ENCODE results near the gene PRIMA1.

Gene PRIMA1

GRCh38 chr14:93688820-93689219 is 99.5 kb downstream of the PRIMA1 start:
- H3K27ac ChIP-seq (ENCODE audit: low read depth, low read length): peak overlapping the region; percentile 94
- H3K4me3 ChIP-seq (ENCODE audit: low read length): peak overlapping the region; percentile 26
- H3K4me1 ChIP-seq (ENCODE audit: insufficient read depth, low read length): peaks cover 62% of the 10 kb centered on the region
- no peaks in the 10 kb centered on the region for H3K27me3 ChIP-seq (ENCODE audit: insufficient read depth, low read length)
- H3K9me3 ChIP-seq (ENCODE audit: insufficient read depth, low read depth, low read length): no peaks in the 10 kb centered on the region
- H3K9ac ChIP-seq (ENCODE audit: low read depth, low read length): peak overlapping the region; percentile 67
- no peaks in the 10 kb centered on the region for H3K36me3 ChIP-seq (ENCODE audit: insufficient read depth, low read length)
- 61% methylated on average over 4 of the region's 4 CpGs for WGBS

GRCh38 chr14:93688239-93688666 is 100.0 kb downstream of the PRIMA1 start:
- H3K36me3 ChIP-seq (ENCODE audit: insufficient read depth, low read length): no peaks in the 10 kb centered on the region
- no peaks in the 10 kb centered on the region for H3K27me3 ChIP-seq (ENCODE audit: insufficient read depth, low read length)
- peak overlapping the region; percentile 67 for H3K9ac ChIP-seq (ENCODE audit: low read depth, low read length)
- peaks cover 56% of the 10 kb centered on the region for H3K4me1 ChIP-seq (ENCODE audit: insufficient read depth, low read length)
- H3K4me3 ChIP-seq (ENCODE audit: low read length): peak overlapping the region; percentile 26
- H3K27ac ChIP-seq (ENCODE audit: low read depth, low read length): peak overlapping the region; percentile 94
- WGBS: 1% methylated on average over 5 of the region's 5 CpGs
- no peaks in the 10 kb centered on the region for H3K9me3 ChIP-seq (ENCODE audit: insufficient read depth, low read depth, low read length)

GRCh38 chr14:93686268-93686667 is 102.0 kb downstream of the PRIMA1 start:
- peaks cover 37% of the 10 kb centered on the region for H3K4me1 ChIP-seq (ENCODE audit: insufficient read depth, low read length)
- H3K9ac ChIP-seq (ENCODE audit: low read depth, low read length): no peak overlapping the region
- no peaks in the 10 kb centered on the region for H3K36me3 ChIP-seq (ENCODE audit: insufficient read depth, low read length)
- no peaks in the 10 kb centered on the region for H3K27me3 ChIP-seq (ENCODE audit: insufficient read depth, low read length)
- H3K4me3 ChIP-seq (ENCODE audit: low read length): no peak overlapping the region
- H3K27ac ChIP-seq (ENCODE audit: low read depth, low read length): no peak overlapping the region
- WGBS: 85% methylated on average over 5 of the region's 5 CpGs
- H3K9me3 ChIP-seq (ENCODE audit: insufficient read depth, low read depth, low read length): no peaks in the 10 kb centered on the region

- Histone ChIP-seq H3K27me3 (ENCODE audit: insufficient read depth, low read length) (no peaks in the 10 kb centered on the region), H3K9ac (ENCODE audit: low read depth, low read length) (no peak overlapping the region), H3K4me1 (ENCODE audit: insufficient read depth, low read length) (peaks cover 36% of the 10 kb centered on the region), H3K36me3 (ENCODE audit: insufficient read depth, low read length) (no peaks in the 10 kb centered on the region), H3K27ac (ENCODE audit: low read depth, low read length) (no peak overlapping the region), H3K4me3 (ENCODE audit: low read length) (no peak overlapping the region), H3K9me3 (ENCODE audit: insufficient read depth, low read depth, low read length) (no peaks in the 10 kb centered on the region)
- 92% methylated on average over 13 of the region's 13 CpGs for WGBS
These were observed 103.0 kb downstream of the PRIMA1 start for GRCh38 chr14:93685121-93685895.

- WGBS: 83% methylated on average over 3 of the region's 5 CpGs
- H3K27me3 ChIP-seq (ENCODE audit: insufficient read depth, low read length): no peaks in the 10 kb centered on the region
- H3K27ac ChIP-seq (ENCODE audit: low read depth, low read length): no peak overlapping the region
- no peak overlapping the region for H3K4me3 ChIP-seq (ENCODE audit: low read length)
- H3K4me1 ChIP-seq (ENCODE audit: insufficient read depth, low read length): peaks cover 27% of the 10 kb centered on the region
- no peak overlapping the region for H3K9ac ChIP-seq (ENCODE audit: low read depth, low read length)
- no peaks in the 10 kb centered on the region for H3K36me3 ChIP-seq (ENCODE audit: insufficient read depth, low read length)
- no peaks in the 10 kb centered on the region for H3K9me3 ChIP-seq (ENCODE audit: insufficient read depth, low read depth, low read length)
These were observed 105.1 kb downstream of the PRIMA1 start for GRCh38 chr14:93683226-93683625.

GRCh38 chr14:93682459-93682858 is 105.8 kb downstream of the PRIMA1 start:
- Histone ChIP-seq H3K9me3 (ENCODE audit: insufficient read depth, low read depth, low read length) (no peaks in the 10 kb centered on the region), H3K27me3 (ENCODE audit: insufficient read depth, low read length) (no peaks in the 10 kb centered on the region), H3K9ac (ENCODE audit: low read depth, low read length) (no peak overlapping the region), H3K4me1 (ENCODE audit: insufficient read depth, low read length) (peaks cover 20% of the 10 kb centered on the region), H3K4me3 (ENCODE audit: low read length) (no peak overlapping the region), H3K27ac (ENCODE audit: low read depth, low read length) (no peak overlapping the region), H3K36me3 (ENCODE audit: insufficient read depth, low read length) (no peaks in the 10 kb centered on the region)
- no CpG with 5 or more reads among the region's 2 CpGs for WGBS

- H3K9me3 ChIP-seq (ENCODE audit: insufficient read depth, low read depth, low read length): no peaks in the 10 kb centered on the region
- H3K9ac ChIP-seq (ENCODE audit: low read depth, low read length): no peak overlapping the region
- H3K4me1 ChIP-seq (ENCODE audit: insufficient read depth, low read length): no peaks in the 10 kb centered on the region
- no peak overlapping the region for H3K27ac ChIP-seq (ENCODE audit: low read depth, low read length)
- no peaks in the 10 kb centered on the region for H3K36me3 ChIP-seq (ENCODE audit: insufficient read depth, low read length)
- no peak overlapping the region for H3K4me3 ChIP-seq (ENCODE audit: low read length)
- 85% methylated on average over 2 of the region's 2 CpGs for WGBS
- no peaks in the 10 kb centered on the region for H3K27me3 ChIP-seq (ENCODE audit: insufficient read depth, low read length)
These were observed 111.8 kb downstream of the PRIMA1 start for GRCh38 chr14:93676416-93676958.

GRCh38 chr14:93675651-93676050 is 112.6 kb downstream of the PRIMA1 start:
- no peak overlapping the region for H3K4me3 ChIP-seq (ENCODE audit: low read length)
- H3K27me3 ChIP-seq (ENCODE audit: insufficient read depth, low read length): no peaks in the 10 kb centered on the region
- no peaks in the 10 kb centered on the region for H3K36me3 ChIP-seq (ENCODE audit: insufficient read depth, low read length)
- no peak overlapping the region for H3K9ac ChIP-seq (ENCODE audit: low read depth, low read length)
- H3K9me3 ChIP-seq (ENCODE audit: insufficient read depth, low read depth, low read length): no peaks in the 10 kb centered on the region
- no peaks in the 10 kb centered on the region for H3K4me1 ChIP-seq (ENCODE audit: insufficient read depth, low read length)
- H3K27ac ChIP-seq (ENCODE audit: low read depth, low read length): no peak overlapping the region

GRCh38 chr14:93674343-93674742 is 113.9 kb downstream of the PRIMA1 start:
- Histone ChIP-seq H3K4me3 (ENCODE audit: low read length) (no peak overlapping the region), H3K9ac (ENCODE audit: low read depth, low read length) (no peak overlapping the region), H3K36me3 (ENCODE audit: insufficient read depth, low read length) (no peaks in the 10 kb centered on the region), H3K27ac (ENCODE audit: low read depth, low read length) (no peak overlapping the region), H3K9me3 (ENCODE audit: insufficient read depth, low read depth, low read length) (no peaks in the 10 kb centered on the region), H3K4me1 (ENCODE audit: insufficient read depth, low read length) (no peaks in the 10 kb centered on the region), H3K27me3 (ENCODE audit: insufficient read depth, low read length) (no peaks in the 10 kb centered on the region)
- 96% methylated on average over 1 of the region's 1 CpG for WGBS

GRCh38 chr14:93669632-93670031 is 118.7 kb downstream of the PRIMA1 start:
- peaks cover 26% of the 10 kb centered on the region for H3K9me3 ChIP-seq (ENCODE audit: insufficient read depth, low read depth, low read length)
- H3K4me3 ChIP-seq (ENCODE audit: low read length): no peak overlapping the region
- no peak overlapping the region for H3K27ac ChIP-seq (ENCODE audit: low read depth, low read length)
- no peaks in the 10 kb centered on the region for H3K4me1 ChIP-seq (ENCODE audit: insufficient read depth, low read length)
- H3K36me3 ChIP-seq (ENCODE audit: insufficient read depth, low read length): no peaks in the 10 kb centered on the region
- H3K9ac ChIP-seq (ENCODE audit: low read depth, low read length): no peak overlapping the region
- no peaks in the 10 kb centered on the region for H3K27me3 ChIP-seq (ENCODE audit: insufficient read depth, low read length)
- WGBS: 92% methylated on average over 4 of the region's 4 CpGs

All from HUES64 (cell line).